ENCODE results near the gene PTPRA. TPM values are rescaled to one million over a fixed set of nuclear protein-coding genes. Genes with fewer than 3 reads are reported as not detected.

PTPRA gene
- total and polyA plus RNA-seq, 12 donors: 8.9 to 37.3 (median 28.5) TPM

GRCh38 chr20:3032624-3033023 is 159.3 kb downstream of the PTPRA start:
- no peak overlapping the region for H3K27ac ChIP-seq
- H3K4me1 ChIP-seq: peaks cover 0 to 10% (median 0%) of the 10 kb centered on the region in 9 donors
- WGBS, 2 donors: 71 to 82% methylated on average over 8 of the region's 8 CpGs
- ATAC-seq: peak in 4 of 8 donors; percentile 13 to 49 (median 32)
- intact Hi-C loops (cut with DNase I): no loop called here
- H3K4me3 ChIP-seq: no peak overlapping the region
- peaks cover 0 to 94% (median 44%) of the 10 kb centered on the region in 9 donors for H3K36me3 ChIP-seq
- peak in 1 of 2 donors; percentile 43 for DNase-seq
- H3K9me3 ChIP-seq: no peaks in the 10 kb centered on the region
- H3K27me3 ChIP-seq: no peaks in the 10 kb centered on the region
- no peak for TF ChIP-seq CTCF (IDR thresholded peaks at IDR 0.05)

GRCh38 chr20:3037654-3038053 is 164.4 kb downstream of the PTPRA start:
- Histone ChIP-seq H3K27me3 (no peaks in the 10 kb centered on the region), H3K9me3 (no peaks in the 10 kb centered on the region), H3K4me3 (no peak overlapping the region), H3K4me1 (peaks cover 0 to 18% (median 11%) of the 10 kb centered on the region in 9 donors), H3K27ac (no peak overlapping the region), H3K36me3 (peaks cover 5 to 81% (median 45%) of the 10 kb centered on the region in 9 donors)
- ATAC-seq (no peak), DNase-seq (no peak)
- 91 to 95% methylated on average over 3 of the region's 3 CpGs for WGBS, 2 donors
- no peak for TF ChIP-seq CTCF (IDR thresholded peaks at IDR 0.05)
- intact Hi-C loops (cut with DNase I): no loop called here

GRCh38 chr20:3038454-3038853 is 165.2 kb downstream of the PTPRA start:
- Histone ChIP-seq H3K27me3 (no peaks in the 10 kb centered on the region), H3K27ac (no peak overlapping the region), H3K36me3 (peaks cover 5 to 74% (median 45%) of the 10 kb centered on the region in 9 donors), H3K9me3 (no peaks in the 10 kb centered on the region), H3K4me3 (no peak overlapping the region), H3K4me1 (peaks cover 3 to 20% (median 12%) of the 10 kb centered on the region in 9 donors)
- DNase-seq (no peak), ATAC-seq (no peak)
- 84 to 85% methylated on average over 5 of the region's 5 CpGs for WGBS, 2 donors
- intact Hi-C loops (cut with DNase I): no loop called here
- no peak for TF ChIP-seq CTCF (IDR thresholded peaks at IDR 0.05)

- Histone ChIP-seq H3K9me3 (no peaks in the 10 kb centered on the region), H3K27ac (no peak overlapping the region), H3K27me3 (no peaks in the 10 kb centered on the region), H3K36me3 (peaks cover 5 to 65% (median 45%) of the 10 kb centered on the region in 9 donors), H3K4me3 (no peak overlapping the region), H3K4me1 (peaks cover 3 to 21% (median 12%) of the 10 kb centered on the region in 9 donors)
- no peak for ATAC-seq
- TF ChIP-seq CTCF (IDR thresholded peaks at IDR 0.05): no peak
- intact Hi-C loops (cut with DNase I): no loop called here
- DNase-seq: no peak
- 79 to 81% methylated on average over 4 of the region's 4 CpGs for WGBS, 2 donors
These were observed 166.1 kb downstream of the PTPRA start for GRCh38 chr20:3039426-3039825.
